ENCODE measurements around the gene TNIK. TPM values are rescaled to one million over a fixed set of nuclear protein-coding genes. Genes with fewer than 3 reads are reported as not detected.
A peak's percentile ranks its signal among the peaks of the same experiment; 100 is the strongest.

TNIK gene
- total and polyA plus RNA-seq, 5 donors = 8.1 to 27.4 (median 21.6) TPM

- DNase-seq = no peak
- intact Hi-C loops (cut with DNase I) = no loop called here
Observed at GRCh38 chr3:171237009-171237385, 223.2 kb downstream of the TNIK start.

GRCh38 chr3:171236265-171237008, 223.8 kb downstream of the TNIK start:
- H3K4me1 ChIP-seq (ENCODE audit: control insufficient read depth, insufficient read depth, low read length) = no peaks in the 10 kb centered on the region
- H3K27ac ChIP-seq (ENCODE audit: low read length) = no peak overlapping the region
- intact Hi-C loops (cut with DNase I) = no loop called here
- no peaks in the 10 kb centered on the region for H3K27me3 ChIP-seq (ENCODE audit: control insufficient read depth, insufficient read depth)
- no peaks in the 10 kb centered on the region for H3K9me3 ChIP-seq (ENCODE audit: control insufficient read depth, low read length)
- WGBS = 55% methylated on average over 8 of the region's 8 CpGs
- DNase-seq = no peak
- H3K4me3 ChIP-seq (ENCODE audit: low read length) = no peak overlapping the region
- peak in 1 of 2 donors; percentile 24 for ATAC-seq

More at GRCh38 chr3:171237009-171237385, 223.2 kb downstream of the TNIK start:
- H3K4me3 ChIP-seq (ENCODE audit: low read length) = no peak overlapping the region
- 78% methylated on average over 2 of the region's 2 CpGs for WGBS
- H3K27ac ChIP-seq (ENCODE audit: low read length) = no peak overlapping the region
- no peaks in the 10 kb centered on the region for H3K4me1 ChIP-seq (ENCODE audit: control insufficient read depth, insufficient read depth, low read length)
- no peak for ATAC-seq
- H3K27me3 ChIP-seq (ENCODE audit: control insufficient read depth, insufficient read depth) = no peaks in the 10 kb centered on the region
- H3K9me3 ChIP-seq (ENCODE audit: control insufficient read depth, low read length) = no peaks in the 10 kb centered on the region

- Histone ChIP-seq H3K4me1 (ENCODE audit: control insufficient read depth, insufficient read depth, low read length) (peaks cover 6% of the 10 kb centered on the region), H3K4me3 (ENCODE audit: low read length) (no peak overlapping the region), H3K9me3 (ENCODE audit: control insufficient read depth, low read length) (no peaks in the 10 kb centered on the region), H3K27ac (ENCODE audit: low read length) (no peak overlapping the region), H3K27me3 (ENCODE audit: control insufficient read depth, insufficient read depth) (no peaks in the 10 kb centered on the region)
- intact Hi-C loops (cut with DNase I) = no loop called here
- ATAC-seq = peak; percentile 44 to 63
- 72% methylated on average over 8 of the region's 8 CpGs for WGBS
- DNase-seq = peak; percentile 19 to 72 (median 58)
Observed at GRCh38 chr3:171234298-171235010, 225.8 kb downstream of the TNIK start.

- H3K27me3 ChIP-seq (ENCODE audit: control insufficient read depth, insufficient read depth) = no peaks in the 10 kb centered on the region
- ATAC-seq = no peak
- peaks cover 6% of the 10 kb centered on the region for H3K4me1 ChIP-seq (ENCODE audit: control insufficient read depth, insufficient read depth, low read length)
- intact Hi-C loops (cut with DNase I) = no loop called here
- no peak for DNase-seq
- H3K9me3 ChIP-seq (ENCODE audit: control insufficient read depth, low read length) = no peaks in the 10 kb centered on the region
- no peak overlapping the region for H3K4me3 ChIP-seq (ENCODE audit: low read length)
- H3K27ac ChIP-seq (ENCODE audit: low read length) = no peak overlapping the region
- WGBS = 73% methylated on average over 4 of the region's 4 CpGs
Observed at GRCh38 chr3:171231361-171231760, 228.8 kb downstream of the TNIK start.

GRCh38 chr3:171230865-171231264, 229.3 kb downstream of the TNIK start:
- intact Hi-C loops (cut with DNase I) = no loop called here
- peak; percentile 42 to 43 for ATAC-seq
- DNase-seq = peak in 2 of 3 donors; percentile 15 to 43
- no peaks in the 10 kb centered on the region for H3K9me3 ChIP-seq (ENCODE audit: control insufficient read depth, low read length)
- no peak overlapping the region for H3K4me3 ChIP-seq (ENCODE audit: low read length)
- H3K4me1 ChIP-seq (ENCODE audit: control insufficient read depth, insufficient read depth, low read length) = peaks cover 6% of the 10 kb centered on the region
- 27% methylated on average over 4 of the region's 4 CpGs for WGBS
- no peaks in the 10 kb centered on the region for H3K27me3 ChIP-seq (ENCODE audit: control insufficient read depth, insufficient read depth)
- no peak overlapping the region for H3K27ac ChIP-seq (ENCODE audit: low read length)

GRCh38 chr3:171229173-171229572, 231.0 kb downstream of the TNIK start:
- Histone ChIP-seq H3K9me3 (ENCODE audit: control insufficient read depth, low read length) (no peaks in the 10 kb centered on the region), H3K4me1 (ENCODE audit: control insufficient read depth, insufficient read depth, low read length) (peaks cover 6% of the 10 kb centered on the region), H3K27ac (ENCODE audit: low read length) (no peak overlapping the region), H3K27me3 (ENCODE audit: control insufficient read depth, insufficient read depth) (no peaks in the 10 kb centered on the region), H3K4me3 (ENCODE audit: low read length) (no peak overlapping the region)
- intact Hi-C loops (cut with DNase I) = no loop called here
- DNase-seq = no peak
- WGBS = 88% methylated on average over 2 of the region's 2 CpGs
- no peak for ATAC-seq

- H3K4me1 ChIP-seq (ENCODE audit: control insufficient read depth, insufficient read depth, low read length) = peaks cover 6% of the 10 kb centered on the region
- no peak overlapping the region for H3K4me3 ChIP-seq (ENCODE audit: low read length)
- no peak for DNase-seq
- intact Hi-C loops (cut with DNase I) = no loop called here
- no peak overlapping the region for H3K27ac ChIP-seq (ENCODE audit: low read length)
- H3K27me3 ChIP-seq (ENCODE audit: control insufficient read depth, insufficient read depth) = no peaks in the 10 kb centered on the region
- 76% methylated on average over 4 of the region's 4 CpGs for WGBS
- ATAC-seq = no peak
- no peaks in the 10 kb centered on the region for H3K9me3 ChIP-seq (ENCODE audit: control insufficient read depth, low read length)
Observed at GRCh38 chr3:171228240-171228639, 232.0 kb downstream of the TNIK start.

GRCh38 chr3:171227828-171228227, 232.4 kb downstream of the TNIK start:
- no peak overlapping the region for H3K4me3 ChIP-seq (ENCODE audit: low read length)
- 85% methylated on average over 3 of the region's 3 CpGs for WGBS
- no peaks in the 10 kb centered on the region for H3K27me3 ChIP-seq (ENCODE audit: control insufficient read depth, insufficient read depth)
- H3K4me1 ChIP-seq (ENCODE audit: control insufficient read depth, insufficient read depth, low read length) = peaks cover 6% of the 10 kb centered on the region
- ATAC-seq = no peak
- no peak for DNase-seq
- H3K9me3 ChIP-seq (ENCODE audit: control insufficient read depth, low read length) = no peaks in the 10 kb centered on the region
- intact Hi-C loops (cut with DNase I) = no loop called here
- H3K27ac ChIP-seq (ENCODE audit: low read length) = no peak overlapping the region

GRCh38 chr3:171227359-171227758, 232.8 kb downstream of the TNIK start:
- peaks cover 6% of the 10 kb centered on the region for H3K4me1 ChIP-seq (ENCODE audit: control insufficient read depth, insufficient read depth, low read length)
- H3K9me3 ChIP-seq (ENCODE audit: control insufficient read depth, low read length) = no peaks in the 10 kb centered on the region
- ATAC-seq (no peak), DNase-seq (no peak)
- intact Hi-C loops (cut with DNase I) = no loop called here
- no peaks in the 10 kb centered on the region for H3K27me3 ChIP-seq (ENCODE audit: control insufficient read depth, insufficient read depth)
- no peak overlapping the region for H3K4me3 ChIP-seq (ENCODE audit: low read length)
- H3K27ac ChIP-seq (ENCODE audit: low read length) = no peak overlapping the region

GRCh38 chr3:171226794-171227193, 233.4 kb downstream of the TNIK start:
- WGBS = 90% methylated on average over 2 of the region's 2 CpGs
- DNase-seq (no peak), ATAC-seq (no peak)

GRCh38 chr3:171225708-171226107, 234.5 kb downstream of the TNIK start:
- no peak overlapping the region for H3K4me3 ChIP-seq (ENCODE audit: low read length)
- peaks cover 2% of the 10 kb centered on the region for H3K4me1 ChIP-seq (ENCODE audit: control insufficient read depth, insufficient read depth, low read length)
- ATAC-seq (no peak), DNase-seq (no peak)
- H3K27ac ChIP-seq (ENCODE audit: low read length) = no peak overlapping the region
- intact Hi-C loops (cut with DNase I) = no loop called here
- H3K9me3 ChIP-seq (ENCODE audit: control insufficient read depth, low read length) = no peaks in the 10 kb centered on the region
- no peaks in the 10 kb centered on the region for H3K27me3 ChIP-seq (ENCODE audit: control insufficient read depth, insufficient read depth)
- WGBS = 69% methylated on average over 1 of the region's 1 CpG

More at GRCh38 chr3:171226794-171227193, 233.4 kb downstream of the TNIK start:
- intact Hi-C loops (cut with DNase I) = no loop called here
- Histone ChIP-seq H3K27me3 (ENCODE audit: control insufficient read depth, insufficient read depth) (no peaks in the 10 kb centered on the region), H3K27ac (ENCODE audit: low read length) (no peak overlapping the region), H3K9me3 (ENCODE audit: control insufficient read depth, low read length) (no peaks in the 10 kb centered on the region), H3K4me3 (ENCODE audit: low read length) (no peak overlapping the region), H3K4me1 (ENCODE audit: control insufficient read depth, insufficient read depth, low read length) (peaks cover 6% of the 10 kb centered on the region)
